NCI-H2196 treated with DMSO at 0.1 percent for 48 hours (cell line): Measurements from ENCODE around the gene CPLX3.

Experiments
- DNase-seq: peaks from one replicate; lab custom pipeline; 2025; ENCODE audit not compliant: unreplicated experiment; lab: John Stamatoyannopoulos, UW

Gene CPLX3

GRCh38 chr15:74827614-74828013 is 1.2 kb downstream of the CPLX3 start:
- no peak for DNase-seq

GRCh38 chr15:74828835-74829234 is 2.4 kb downstream of the CPLX3 start:
- no peak for DNase-seq

- DNase-seq = no peak
These were observed 3.1 kb downstream of the CPLX3 start for GRCh38 chr15:74829486-74829885.

- no peak for DNase-seq
These were observed 3.6 kb downstream of the CPLX3 start for GRCh38 chr15:74829991-74830390.

GRCh38 chr15:74830868-74831267 is 4.4 kb downstream of the CPLX3 start:
- DNase-seq = no peak

GRCh38 chr15:74831813-74832495 is 5.5 kb downstream of the CPLX3 start:
- peak; percentile 11 for DNase-seq

- no peak for DNase-seq
These were observed 6.4 kb downstream of the CPLX3 start for GRCh38 chr15:74832826-74833225.

GRCh38 chr15:74833376-74834107 is 7.1 kb downstream of the CPLX3 start:
- DNase-seq = no peak

GRCh38 chr15:74835312-74835823 is 8.9 kb downstream of the CPLX3 start:
- DNase-seq = no peak

GRCh38 chr15:74836846-74837245 is 10.4 kb downstream of the CPLX3 start:
- no peak for DNase-seq

GRCh38 chr15:74837482-74838136 is 11.2 kb downstream of the CPLX3 start:
- no peak for DNase-seq

- DNase-seq = no peak
These were observed 11.7 kb downstream of the CPLX3 start for GRCh38 chr15:74838137-74838516.

- DNase-seq = no peak
These were observed 12.5 kb downstream of the CPLX3 start for GRCh38 chr15:74838746-74839525.

- DNase-seq = no peak
These were observed 13.3 kb downstream of the CPLX3 start for GRCh38 chr15:74839526-74840395.

GRCh38 chr15:74840851-74841775 is 14.7 kb downstream of the CPLX3 start:
- DNase-seq = no peak

- no peak for DNase-seq
These were observed 15.5 kb downstream of the CPLX3 start for GRCh38 chr15:74841891-74842373.

- peak; percentile 61 for DNase-seq
These were observed 16.4 kb downstream of the CPLX3 start, which contains the start of gene ULK3 for GRCh38 chr15:74842581-74843444. TSS of gene ULK3 (minus strand) at chr15:74843156. CDS start at chr15:74843105, 51 bp downstream.

GRCh38 chr15:74843445-74843828 is 17.0 kb downstream of the CPLX3 start:
- DNase-seq = no peak
